Naive B cell (primary cell): Measurements from ENCODE around the gene CDK13. TPM values are rescaled to one million over a fixed set of nuclear protein-coding genes. Genes with fewer than 3 reads are reported as not detected.
"Not testable (repeated sequence)": the region's sequence is repeated elsewhere in the genome, so short reads cannot be mapped to it uniquely, and the experiment has no call there.

ENCODE experiments used
- ATAC-seq, 2 donors: fragments of 150-1000 bp; cut with Tn5 transposase; 2 replicates each; pipeline ENCODE4 v1.10.0; 2021; ENCODE audit warnings: low read depth in 2 of 2, mild to moderate bottlenecking in 2 of 2, moderate library complexity in 2 of 2
- DNase-seq: peaks from one replicate; pipeline ENCODE4 v3.0.0; 2022
- H3K27ac Mint-ChIP-seq, 6 donors: one replicate each; pipeline ENCODE4 v1.8.0; 2020 to 2022; ENCODE audit warnings: mild to moderate bottlenecking in 6 of 6, mixed read lengths in 6 of 6, moderate library complexity in 5 of 6, inconsistent platforms in 2 of 6
- H3K27me3 Mint-ChIP-seq, 3 donors: one replicate each; pipeline ENCODE4 v1.8.0; 2021 to 2022; ENCODE audit warnings: mixed read lengths in 3 of 3, mild to moderate bottlenecking in 1 of 3
- H3K36me3 Mint-ChIP-seq, 2 donors: one replicate each; pipeline ENCODE4 v1.8.0; 2020 to 2022; ENCODE audit warnings: mixed read lengths in 2 of 2, inconsistent platforms in 1 of 2, mild to moderate bottlenecking in 1 of 2
- H3K4me1 Mint-ChIP-seq, 3 donors: one replicate each; pipeline ENCODE4 v1.8.0; 2020 to 2022; ENCODE audit warnings: mixed read lengths in 3 of 3, inconsistent platforms in 1 of 3, mild to moderate bottlenecking in 1 of 3, moderate library complexity in 1 of 3
- H3K4me3 Mint-ChIP-seq, 8 donors: one replicate each; pipeline ENCODE4 v1.8.0; 2020 to 2022; ENCODE audit warnings: mild to moderate bottlenecking in 8 of 8, mixed read lengths in 8 of 8, moderate library complexity in 8 of 8, inconsistent platforms in 2 of 8
- H3K9me3 Mint-ChIP-seq, 7 donors: one replicate each; pipeline ENCODE4 v1.8.0; 2020 to 2022; ENCODE audit warnings: mixed read lengths in 7 of 7, mild to moderate bottlenecking in 5 of 7, inconsistent platforms in 2 of 7, moderate library complexity in 1 of 7
- polyA plus RNA-seq, 6 donors: library from polyadenylated mRNA; unstranded; fragments of 300-500 nt; fragmentation: Illumina TruSeq; gene quantifications; one replicate each; pipeline ENCODE4 v1.2.3, GENCODE V29; 2021; ENCODE audit warnings: low read depth in 6 of 6

Gene CDK13
- polyA plus RNA-seq = 100 to 1,000 TPM in 1 of 6 donors, 10 to 100 TPM in 5; 21.1 to 148 (median 56.2) TPM

- DNase-seq (peak; percentile 92), ATAC-seq (peak; percentile 56 to 57)
- no peaks in the 10 kb centered on the region for H3K27me3 Mint-ChIP-seq
- H3K9me3 Mint-ChIP-seq = no peaks in the 10 kb centered on the region
- peak within 1 kb of the TSS; percentile 92 to 100 (median 98) for H3K4me3 Mint-ChIP-seq
- peak within 1 kb of the TSS; percentile 98 to 100 (median 100) for H3K27ac Mint-ChIP-seq
- peaks cover 30 to 45% (median 36%) of the 10 kb centered on the region in 3 donors for H3K4me1 Mint-ChIP-seq
- H3K36me3 Mint-ChIP-seq = peaks cover 7 to 9% of the 10 kb centered on the region in 2 donors
Observed at GRCh38 chr7:39949971-39950472, at the start of gene CDK13. Gene CDK13, plus strand, starts transcription at chr7:39950256. Its CDS starts 386 bp downstream, at chr7:39950642.

GRCh38 chr7:39904077-39904486, 46.0 kb upstream of the CDK13 start:
- ATAC-seq = no peak
- no peaks in the 10 kb centered on the region for H3K4me1 Mint-ChIP-seq

GRCh38 chr7:39908141-39908540, 41.9 kb upstream of the CDK13 start:
- no peak overlapping the region for H3K27ac Mint-ChIP-seq
- no peaks in the 10 kb centered on the region for H3K4me1 Mint-ChIP-seq
- H3K4me3 Mint-ChIP-seq = no peak overlapping the region
- H3K27me3 Mint-ChIP-seq = no peaks in the 10 kb centered on the region
- no peak for ATAC-seq
- H3K9me3 Mint-ChIP-seq = peaks cover 5 to 50% (median 29%) of the 10 kb centered on the region in 7 donors
- H3K36me3 Mint-ChIP-seq = peaks cover 12 to 22% of the 10 kb centered on the region in 2 donors
- no peak for DNase-seq

More at GRCh38 chr7:39904077-39904486, 46.0 kb upstream of the CDK13 start:
- no peak overlapping the region for H3K27ac Mint-ChIP-seq
- peaks cover 0 to 5% (median 0%) of the 10 kb centered on the region in 3 donors for H3K27me3 Mint-ChIP-seq
- H3K4me3 Mint-ChIP-seq = no peak overlapping the region
- no peak for DNase-seq
- H3K9me3 Mint-ChIP-seq = peaks cover 0 to 31% (median 18%) of the 10 kb centered on the region in 7 donors
- peaks cover 8 to 10% of the 10 kb centered on the region in 2 donors for H3K36me3 Mint-ChIP-seq

- peaks cover 12 to 22% of the 10 kb centered on the region in 2 donors for H3K36me3 Mint-ChIP-seq
- H3K4me1 Mint-ChIP-seq = no peaks in the 10 kb centered on the region
- ATAC-seq (no peak), DNase-seq (no peak)
- H3K27ac Mint-ChIP-seq = peak overlapping the region in 1 of 6 donors; percentile 64
- peaks cover 5 to 50% (median 29%) of the 10 kb centered on the region in 7 donors for H3K9me3 Mint-ChIP-seq
- no peak overlapping the region for H3K4me3 Mint-ChIP-seq
- no peaks in the 10 kb centered on the region for H3K27me3 Mint-ChIP-seq
Observed at GRCh38 chr7:39908973-39909372, 41.1 kb upstream of the CDK13 start.

GRCh38 chr7:39909526-39909925, 40.5 kb upstream of the CDK13 start:
- ATAC-seq (no peak), DNase-seq (no peak)
- peaks cover 12 to 22% of the 10 kb centered on the region in 2 donors for H3K36me3 Mint-ChIP-seq
- no peak overlapping the region for H3K4me3 Mint-ChIP-seq
- H3K27ac Mint-ChIP-seq = no peak overlapping the region
- H3K9me3 Mint-ChIP-seq = peaks cover 5 to 50% (median 29%) of the 10 kb centered on the region in 7 donors
- no peaks in the 10 kb centered on the region for H3K27me3 Mint-ChIP-seq
- H3K4me1 Mint-ChIP-seq = no peaks in the 10 kb centered on the region

- H3K27ac Mint-ChIP-seq = no peak overlapping the region
- no peak for DNase-seq
- H3K4me1 Mint-ChIP-seq = peaks cover 4 to 6% (median 6%) of the 10 kb centered on the region in 3 donors
- peaks cover 12 to 22% of the 10 kb centered on the region in 2 donors for H3K36me3 Mint-ChIP-seq
- H3K4me3 Mint-ChIP-seq = no peak overlapping the region
- H3K9me3 Mint-ChIP-seq = peaks cover 8 to 49% (median 31%) of the 10 kb centered on the region in 7 donors
- no peaks in the 10 kb centered on the region for H3K27me3 Mint-ChIP-seq
- no peak for ATAC-seq
Observed at GRCh38 chr7:39910108-39910869, 39.8 kb upstream of the CDK13 start.

- no peak for DNase-seq
- peaks cover 12 to 22% of the 10 kb centered on the region in 2 donors for H3K36me3 Mint-ChIP-seq
- H3K4me1 Mint-ChIP-seq = peaks cover 9 to 12% (median 10%) of the 10 kb centered on the region in 3 donors
- H3K27ac Mint-ChIP-seq = no peak overlapping the region
- peaks cover 13 to 40% (median 28%) of the 10 kb centered on the region in 7 donors for H3K9me3 Mint-ChIP-seq
- no peak for ATAC-seq
- no peak overlapping the region for H3K4me3 Mint-ChIP-seq
- H3K27me3 Mint-ChIP-seq = no peaks in the 10 kb centered on the region
Observed at GRCh38 chr7:39911167-39911566, 38.9 kb upstream of the CDK13 start.

- peaks cover 9 to 12% (median 10%) of the 10 kb centered on the region in 3 donors for H3K4me1 Mint-ChIP-seq
- peaks cover 0 to 23% (median 13%) of the 10 kb centered on the region in 7 donors for H3K9me3 Mint-ChIP-seq
- H3K36me3 Mint-ChIP-seq = peaks cover 5 to 13% of the 10 kb centered on the region in 2 donors
- not testable (repeated sequence) for ATAC-seq, DNase-seq
- peak overlapping the region in 2 of 6 donors; percentile 37 to 78 for H3K27ac Mint-ChIP-seq
- peaks cover 0 to 15% (median 8%) of the 10 kb centered on the region in 3 donors for H3K27me3 Mint-ChIP-seq
- H3K4me3 Mint-ChIP-seq = peak overlapping the region in 2 of 8 donors; percentile 53 to 59
Observed at GRCh38 chr7:39915847-39916246, 34.2 kb upstream of the CDK13 start.

GRCh38 chr7:39919646-39920045, 30.4 kb upstream of the CDK13 start:
- DNase-seq (no peak), ATAC-seq (no peak)
- Mint-ChIP-seq H3K4me1 (peaks cover 9 to 12% (median 10%) of the 10 kb centered on the region in 3 donors), H3K27me3 (peaks cover 0 to 15% (median 8%) of the 10 kb centered on the region in 3 donors), H3K27ac (no peak overlapping the region), H3K36me3 (no peaks in the 10 kb centered on the region), H3K4me3 (no peak overlapping the region), H3K9me3 (peaks cover 0 to 8% (median 0%) of the 10 kb centered on the region in 7 donors)

- ATAC-seq (no peak), DNase-seq (no peak)
- Mint-ChIP-seq H3K27me3 (peaks cover 0 to 20% (median 15%) of the 10 kb centered on the region in 3 donors), H3K36me3 (no peaks in the 10 kb centered on the region), H3K4me1 (no peaks in the 10 kb centered on the region), H3K9me3 (no peaks in the 10 kb centered on the region), H3K4me3 (no peak overlapping the region), H3K27ac (no peak overlapping the region)
Observed at GRCh38 chr7:39921506-39922175, 28.4 kb upstream of the CDK13 start.

- Mint-ChIP-seq H3K27ac (peak overlapping the region in 1 of 6 donors; percentile 41), H3K27me3 (peaks cover 0 to 18% (median 15%) of the 10 kb centered on the region in 3 donors), H3K4me3 (no peak overlapping the region), H3K9me3 (peaks cover 0 to 4% (median 0%) of the 10 kb centered on the region in 7 donors), H3K36me3 (no peaks in the 10 kb centered on the region), H3K4me1 (no peaks in the 10 kb centered on the region)
- ATAC-seq (no peak), DNase-seq (no peak)
Observed at GRCh38 chr7:39922580-39922979, 27.5 kb upstream of the CDK13 start.

- H3K36me3 Mint-ChIP-seq = no peaks in the 10 kb centered on the region
- ATAC-seq (no peak), DNase-seq (no peak)
- no peak overlapping the region for H3K27ac Mint-ChIP-seq
- H3K4me1 Mint-ChIP-seq = no peaks in the 10 kb centered on the region
- peaks cover 0 to 4% (median 0%) of the 10 kb centered on the region in 7 donors for H3K9me3 Mint-ChIP-seq
- peaks cover 0 to 15% (median 13%) of the 10 kb centered on the region in 3 donors for H3K27me3 Mint-ChIP-seq
- no peak overlapping the region for H3K4me3 Mint-ChIP-seq
Observed at GRCh38 chr7:39923091-39923490, 27.0 kb upstream of the CDK13 start.

- Mint-ChIP-seq H3K9me3 (peaks cover 0 to 4% (median 0%) of the 10 kb centered on the region in 7 donors), H3K27ac (no peak overlapping the region), H3K4me3 (no peak overlapping the region), H3K36me3 (no peaks in the 10 kb centered on the region), H3K27me3 (peaks cover 0 to 15% (median 13%) of the 10 kb centered on the region in 3 donors), H3K4me1 (no peaks in the 10 kb centered on the region)
- no peak for ATAC-seq
- no peak for DNase-seq
Observed at GRCh38 chr7:39924122-39924521, 25.9 kb upstream of the CDK13 start.
